Stromal cell of bone marrow (primary cell): ENCODE results near the gene SLC6A9.

Experiments used
- DNase-seq: peaks from one replicate; pipeline ENCODE4 v3.0.0-alpha.2; 2012; ENCODE audit warnings: low read depth

The SLC6A9 gene

DNA sequence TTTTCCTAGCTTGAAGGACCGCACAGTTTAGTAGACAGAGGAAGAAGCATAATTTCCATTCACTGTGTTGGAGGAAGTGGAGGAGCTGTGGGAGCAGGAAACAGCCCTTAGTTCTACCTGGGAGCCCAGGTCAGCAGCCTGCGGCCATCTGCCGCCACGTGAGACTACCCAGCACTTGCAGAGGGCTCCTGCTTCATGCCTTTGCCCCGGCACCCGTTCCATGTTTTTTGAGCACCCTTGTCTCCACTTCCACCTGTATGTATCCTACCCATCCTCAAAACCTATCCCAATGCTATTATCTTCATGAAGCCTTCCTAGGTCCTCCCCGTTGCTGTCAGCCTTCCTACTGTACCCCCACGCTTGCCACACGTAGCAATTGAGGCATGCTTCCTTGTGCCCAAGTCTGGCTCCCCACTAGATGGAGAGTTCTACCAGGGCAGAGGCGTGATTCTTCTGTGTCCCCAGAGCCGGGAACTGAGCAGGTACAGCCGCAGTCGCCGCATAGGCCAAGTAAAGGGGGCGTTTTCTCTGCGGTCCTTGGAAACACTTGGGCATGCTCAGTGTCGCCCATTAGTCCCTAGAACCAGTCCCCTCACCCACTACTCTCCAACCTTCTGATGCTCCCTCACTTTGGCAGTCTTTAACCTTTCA lies 1.9 kb downstream of the SLC6A9 start:
- no peak for DNase-seq

DNA sequence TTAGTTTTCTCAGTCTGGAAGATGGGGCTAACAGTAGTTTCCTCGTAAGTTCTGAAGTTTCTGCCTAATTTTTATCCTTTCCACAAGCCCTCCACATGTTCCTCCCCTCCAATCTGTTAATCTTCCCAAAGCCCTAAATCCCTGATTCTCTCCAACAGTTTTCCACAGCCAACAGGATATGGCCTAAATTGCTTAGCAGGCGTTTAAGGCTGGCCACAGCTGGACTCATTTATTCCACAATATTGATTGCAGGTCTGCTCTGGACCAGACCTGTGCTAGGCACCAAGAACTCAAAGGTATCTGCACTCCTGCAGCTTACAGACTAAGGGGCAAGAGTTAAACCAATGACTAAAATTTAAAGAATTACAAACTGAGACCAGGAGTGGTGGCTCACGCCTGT lies 3.9 kb downstream of the SLC6A9 start:
- no peak for DNase-seq

GRCh38 chr1:44025816-44026215 lies 5.4 kb downstream of the SLC6A9 start:
- DNase-seq, result no peak

DNA sequence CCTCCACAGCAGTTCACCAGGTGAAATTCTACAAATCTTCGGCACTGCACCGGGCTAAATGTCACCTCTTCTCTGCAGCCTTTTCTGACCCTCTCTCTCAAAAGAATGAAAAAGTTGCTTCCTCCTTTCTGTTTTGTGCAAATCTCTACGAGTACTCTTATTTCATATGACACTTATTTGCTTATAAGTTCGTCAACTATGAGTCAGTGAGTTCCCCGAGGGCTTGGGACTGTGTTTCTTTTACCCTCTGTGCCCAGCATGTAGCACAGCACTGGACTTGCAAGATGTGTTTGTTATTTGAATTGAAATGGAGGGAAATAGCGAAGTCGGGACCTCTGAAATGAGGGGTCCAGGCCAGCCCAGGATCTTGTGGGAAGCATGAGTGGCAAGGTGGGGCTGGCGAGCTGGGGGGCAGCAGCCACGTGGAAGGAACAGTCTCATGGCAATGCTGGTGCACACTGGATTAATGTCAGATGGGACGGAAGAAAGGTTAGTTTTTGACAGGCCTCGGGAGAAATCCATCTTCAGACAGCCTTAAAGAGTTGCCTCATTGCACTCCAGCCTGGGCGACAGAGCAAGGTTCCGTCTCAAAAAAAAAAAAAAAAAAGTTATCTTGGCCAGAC lies 6.2 kb downstream of the SLC6A9 start:
- no peak for DNase-seq

GRCh38 chr1:44024031-44024902 lies 7.0 kb downstream of the SLC6A9 start:
- DNase-seq, result no peak

DNA sequence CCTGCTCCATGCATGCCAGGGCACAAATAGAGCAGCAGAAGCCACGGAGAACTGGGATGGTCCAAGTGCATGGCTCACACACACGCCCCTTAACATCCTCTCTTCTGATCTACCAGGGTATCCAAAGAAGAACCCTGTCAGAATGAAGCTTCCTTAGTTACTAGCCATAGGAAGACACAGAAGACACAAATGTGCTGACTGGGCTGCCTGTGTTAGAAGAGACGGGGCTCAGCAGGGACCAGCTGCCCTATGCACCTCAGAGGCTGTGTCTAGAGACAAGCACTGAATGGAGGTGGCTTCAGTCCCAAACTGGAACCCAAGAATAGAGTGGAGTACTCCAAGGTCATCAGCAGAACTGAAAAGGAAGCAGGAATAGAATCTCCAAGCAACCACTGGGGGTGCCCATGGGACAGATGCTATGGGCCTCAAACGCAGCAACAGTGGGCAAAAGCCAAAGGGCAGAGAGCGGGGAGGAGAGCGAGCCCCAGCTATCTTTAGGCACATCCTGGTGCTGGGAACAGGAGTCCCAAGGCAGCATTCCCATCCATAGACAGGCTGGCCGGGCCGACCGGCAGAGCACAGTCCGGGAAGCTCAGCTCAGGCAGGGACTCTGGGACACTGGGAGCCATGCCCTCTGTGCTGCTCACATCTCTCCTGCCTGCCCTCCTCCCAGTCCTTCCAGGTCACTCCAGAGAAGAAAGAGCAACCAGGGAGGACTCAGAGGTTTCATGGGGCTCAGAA lies 9.5 kb downstream of the SLC6A9 start:
- no peak for DNase-seq

GRCh38 chr1:44021156-44021555 lies 10.1 kb downstream of the SLC6A9 start:
- DNase-seq, result no peak

GRCh38 chr1:44020464-44020863 lies 10.8 kb downstream of the SLC6A9 start:
- no peak for DNase-seq

GRCh38 chr1:44019466-44019948 lies 11.8 kb downstream of the SLC6A9 start:
- no peak for DNase-seq

DNA sequence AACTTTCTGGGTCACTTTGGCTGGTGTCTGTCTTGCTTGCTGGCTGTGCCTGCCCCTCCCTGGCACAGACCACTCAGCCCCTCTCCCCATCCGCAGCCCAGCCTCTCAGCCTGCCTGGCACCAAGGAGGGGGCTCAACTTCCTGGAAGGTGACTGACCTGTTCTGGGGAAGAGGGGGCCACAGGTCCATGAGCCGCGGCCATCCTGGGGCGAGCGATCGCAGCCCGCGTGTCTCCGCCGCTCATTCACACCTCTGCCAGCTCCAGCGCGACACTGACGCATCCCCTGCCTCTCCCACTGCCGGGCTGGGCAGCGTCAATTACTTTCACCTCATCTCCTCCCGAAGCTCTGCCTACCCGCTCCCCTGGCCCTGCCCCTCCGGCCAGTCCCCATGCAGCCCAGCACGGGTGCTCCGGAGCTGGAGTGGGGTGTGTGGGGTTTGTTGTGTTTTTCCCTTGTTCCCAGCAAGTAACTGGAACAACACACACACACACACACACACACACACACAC lies 14.3 kb downstream of the SLC6A9 start:
- no peak for DNase-seq

- DNase-seq, result no peak
Measured at GRCh38 chr1:44016041-44016889, 15.0 kb downstream of the SLC6A9 start.

DNA sequence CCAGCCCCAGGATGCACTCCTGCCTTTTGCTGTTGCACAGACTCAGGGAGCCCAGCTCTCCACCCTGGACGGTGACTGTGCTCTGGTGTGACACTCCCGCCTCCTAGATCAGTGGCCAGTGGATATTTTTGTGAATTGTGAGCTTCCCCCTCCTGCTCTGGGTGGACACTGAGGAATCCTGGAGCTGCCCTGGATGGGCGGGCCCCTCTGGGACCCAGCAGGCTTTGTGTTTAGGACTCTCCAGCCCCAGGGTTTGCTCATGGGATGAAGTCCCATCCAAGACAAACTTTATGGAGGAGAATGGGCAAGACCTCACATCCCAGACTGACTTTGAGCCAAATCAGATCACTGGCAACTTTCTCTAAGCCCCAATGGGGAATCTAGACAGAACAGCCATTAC lies 16.1 kb downstream of the SLC6A9 start:
- DNase-seq, result no peak

DNA sequence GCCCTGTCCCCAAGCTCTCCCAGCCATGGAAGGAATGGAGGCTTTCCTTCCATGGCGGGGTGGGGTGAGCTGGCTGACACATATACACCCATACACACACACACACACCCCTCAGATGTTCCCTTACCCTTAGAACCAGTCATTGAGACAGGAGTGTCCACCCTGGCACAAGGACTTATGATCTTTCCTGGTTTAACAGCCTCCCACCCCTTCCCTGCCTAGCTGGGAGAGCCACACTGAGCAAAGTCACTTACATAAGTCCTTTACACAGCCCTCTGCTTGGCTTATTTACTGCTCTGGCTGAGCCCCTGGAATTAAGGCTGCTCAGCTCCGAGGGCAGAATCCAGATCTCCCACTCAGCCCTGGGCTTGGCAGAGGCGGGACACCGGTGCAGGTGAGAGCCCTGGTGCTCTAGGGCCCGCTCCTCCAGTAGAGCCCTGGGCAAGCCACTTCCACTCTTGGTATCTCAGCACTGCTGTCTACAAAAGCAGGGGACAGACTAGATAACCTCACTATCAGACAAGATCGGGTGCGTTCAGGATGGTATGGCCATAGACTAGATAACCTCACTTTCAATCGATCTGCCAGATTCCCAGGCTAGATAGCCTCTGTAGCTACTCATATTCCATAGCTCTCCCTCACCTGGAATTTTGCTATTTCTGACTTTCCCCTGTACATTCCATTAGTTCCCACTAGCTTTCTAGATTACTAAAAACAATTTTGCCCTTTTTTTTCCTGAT lies 16.7 kb downstream of the SLC6A9 start:
- DNase-seq, result no peak

GRCh38 chr1:44013949-44014348 lies 17.3 kb downstream of the SLC6A9 start:
- no peak for DNase-seq

GRCh38 chr1:44012941-44013609 lies 18.2 kb downstream of the SLC6A9 start:
- DNase-seq, result no peak

- DNase-seq, result no peak
Measured at GRCh38 chr1:44012404-44012803, 18.9 kb downstream of the SLC6A9 start.

- no peak for DNase-seq
Measured at GRCh38 chr1:44010935-44011471, 20.3 kb downstream of the SLC6A9 start.

- no peak for DNase-seq
Measured at GRCh38 chr1:44008259-44008658, 23.0 kb downstream of the SLC6A9 start.

DNA sequence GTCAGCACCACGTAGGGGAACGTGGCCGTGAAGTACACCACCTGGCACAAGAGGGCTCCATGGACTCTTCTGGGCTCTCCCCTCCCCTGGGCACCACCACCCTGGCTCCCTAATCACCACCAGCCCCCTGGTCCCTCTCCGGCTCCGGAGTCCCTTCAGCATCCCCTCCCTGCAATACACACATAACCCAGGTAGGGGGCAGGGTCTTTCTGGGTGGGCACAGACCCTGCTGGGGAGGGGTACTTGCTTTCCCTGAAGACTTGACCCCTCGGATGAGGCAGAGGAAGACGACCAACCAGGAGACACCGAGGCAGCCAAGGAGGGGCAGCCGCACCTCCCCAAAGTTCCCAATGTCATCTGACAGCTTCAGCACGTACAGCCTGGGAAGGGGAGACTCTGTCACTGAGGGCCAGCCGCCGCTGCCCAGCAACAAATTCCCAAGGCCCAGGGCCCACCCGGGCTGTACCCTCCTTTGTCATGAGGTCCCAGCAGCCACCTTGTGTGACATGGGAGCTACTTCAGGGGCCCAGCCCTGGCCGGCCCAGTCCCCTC lies 28.6 kb downstream of the SLC6A9 start:
- DNase-seq, result no peak
